Neural progenitor cell (in vitro differentiated cells): ENCODE results near the gene IL21. TPM values are rescaled to one million over a fixed set of nuclear protein-coding genes. Genes with fewer than 3 reads are reported as not detected.

ENCODE experiments used
- DNase-seq: peaks from one replicate; pipeline ENCODE4 v3.0.0-alpha.2; 2016; ENCODE audit warnings: low spot score
- H2AFZ ChIP-seq: fragments of 200-600 bp; sonication (generic); replicated peaks from 2 replicates; pipeline ENCODE4 v1.6.1; 2016; ENCODE audit warnings: antibody characterized with exemption
- H3F3A ChIP-seq: fragments of 200-600 bp; sonication (generic); 2 replicates; pipeline ENCODE4 v1.6.1; 2016; ENCODE audit warnings: antibody characterized with exemption, low read depth
- H3K27ac ChIP-seq: fragments of 200-600 bp; sonication (generic); 2 replicates; pipeline ENCODE4 v1.5.1; 2016; ENCODE audit warnings: mild to moderate bottlenecking
- H3K27me3 ChIP-seq: fragments of 200-600 bp; sonication (generic); 2 replicates; pipeline ENCODE4 v1.6.1; 2016; ENCODE audit warnings: mild to moderate bottlenecking, moderate library complexity
- H3K36me3 ChIP-seq: fragments of 200-600 bp; sonication (generic); 2 replicates; pipeline ENCODE4 v1.5.1; 2016
- H3K4me1 ChIP-seq: fragments of 200-600 bp; sonication (generic); 2 replicates; pipeline ENCODE4 v1.6.1; 2016; ENCODE audit warnings: mixed run types
- H3K4me2 ChIP-seq: fragments of 200-600 bp; sonication (generic); 2 replicates; pipeline ENCODE4 v1.6.1; 2016
- H3K4me3 ChIP-seq: fragments of 200-600 bp; sonication (generic); 2 replicates; pipeline ENCODE4 v1.5.1; 2016
- H3K79me2 ChIP-seq: fragments of 200-600 bp; sonication (generic); 2 replicates; pipeline ENCODE4 v1.6.1; 2016; ENCODE audit warnings: low read depth
- H3K9ac ChIP-seq: fragments of 200-600 bp; sonication (generic); 2 replicates; pipeline ENCODE4 v1.6.1; 2016
- H3K9me3 ChIP-seq: fragments of 200-600 bp; sonication (generic); 2 replicates; pipeline ENCODE4 v1.5.1; 2016; ENCODE audit warnings: low read depth
- H4K20me1 ChIP-seq: fragments of 200-600 bp; sonication (generic); 2 replicates; pipeline ENCODE4 v1.6.1; 2016; ENCODE audit warnings: low read depth
- H3K27ac Mint-ChIP-seq: 3 replicates; pipeline ENCODE4 v1.8.0; 2021; ENCODE audit warnings: mixed read lengths
- H3K27me3 Mint-ChIP-seq: 2 replicates; pipeline ENCODE4 v1.8.0; 2022; ENCODE audit warnings: low read depth, mild to moderate bottlenecking, inconsistent platforms, moderate library complexity, mixed read lengths; ENCODE audit not compliant: insufficient read depth
- H3K36me3 Mint-ChIP-seq: 3 replicates; pipeline ENCODE4 v1.8.0; 2021; ENCODE audit warnings: mixed read lengths
- H3K4me1 Mint-ChIP-seq: 3 replicates; pipeline ENCODE4 v1.8.0; 2021; ENCODE audit warnings: mixed read lengths
- H3K4me3 Mint-ChIP-seq: 3 replicates; pipeline ENCODE4 v1.8.0; 2021; ENCODE audit warnings: mild to moderate bottlenecking, moderate library complexity, mixed read lengths
- H3K9me3 Mint-ChIP-seq: 3 replicates; pipeline ENCODE4 v1.8.0; 2020; ENCODE audit warnings: mixed read lengths
- EZH2 ChIP-seq: fragments of 200-600 bp; sonication (generic); IDR thresholded peaks from 2 replicates; pipeline ENCODE4 v1.6.1; 2017; ENCODE audit warnings: antibody characterized with exemption, mild to moderate bottlenecking, moderate library complexity
- EZH2phosphoT487 ChIP-seq: fragments of 200-600 bp; sonication (generic); IDR thresholded peaks from 2 replicates; pipeline ENCODE4 v1.6.1; 2017; ENCODE audit warnings: antibody characterized with exemption
- total RNA-seq: library from RNA; depleted of rRNA; stranded (reverse); fragments of >200 nt; gene quantifications from 2 replicates; pipeline ENCODE4 v1.2.3, GENCODE V29; 2015; ENCODE audit warnings: low replicate concordance
- TF ChIP-seq, protein P1 (sequence below): fragments of 200-600 bp; sonication (generic); IDR thresholded peaks from 2 replicates; pipeline ENCODE4 v1.5.1; 2017; ENCODE audit warnings: antibody characterized with exemption, mild to moderate bottlenecking

Gene IL21
- total RNA-seq, 1 donor from 2014 or later: not detected

DNA sequence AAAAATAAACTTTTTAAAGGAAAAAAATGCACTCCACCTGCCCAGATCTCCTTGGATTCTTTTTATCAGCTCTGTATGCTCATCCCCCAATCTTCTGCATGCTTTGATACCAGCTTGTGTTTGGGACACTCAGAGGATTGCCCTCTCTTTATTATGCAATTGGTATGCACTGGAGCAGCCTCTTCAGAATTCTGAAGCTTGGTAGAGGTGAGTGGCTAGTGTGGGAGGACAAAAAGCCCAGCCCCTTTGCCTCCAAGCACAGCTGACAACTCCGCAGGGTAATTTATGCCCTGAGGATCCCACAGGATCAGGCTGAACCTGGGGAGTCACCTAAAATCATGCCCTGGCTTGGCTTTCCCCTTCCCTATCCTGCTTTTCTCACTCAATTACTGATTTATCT, 16.7 kb downstream of the IL21 start:
- no peak for TF ChIP-seq EZH2phosphoT487
- no peak for TF ChIP-seq EZH2
- TF ChIP-seq, protein P1, sequence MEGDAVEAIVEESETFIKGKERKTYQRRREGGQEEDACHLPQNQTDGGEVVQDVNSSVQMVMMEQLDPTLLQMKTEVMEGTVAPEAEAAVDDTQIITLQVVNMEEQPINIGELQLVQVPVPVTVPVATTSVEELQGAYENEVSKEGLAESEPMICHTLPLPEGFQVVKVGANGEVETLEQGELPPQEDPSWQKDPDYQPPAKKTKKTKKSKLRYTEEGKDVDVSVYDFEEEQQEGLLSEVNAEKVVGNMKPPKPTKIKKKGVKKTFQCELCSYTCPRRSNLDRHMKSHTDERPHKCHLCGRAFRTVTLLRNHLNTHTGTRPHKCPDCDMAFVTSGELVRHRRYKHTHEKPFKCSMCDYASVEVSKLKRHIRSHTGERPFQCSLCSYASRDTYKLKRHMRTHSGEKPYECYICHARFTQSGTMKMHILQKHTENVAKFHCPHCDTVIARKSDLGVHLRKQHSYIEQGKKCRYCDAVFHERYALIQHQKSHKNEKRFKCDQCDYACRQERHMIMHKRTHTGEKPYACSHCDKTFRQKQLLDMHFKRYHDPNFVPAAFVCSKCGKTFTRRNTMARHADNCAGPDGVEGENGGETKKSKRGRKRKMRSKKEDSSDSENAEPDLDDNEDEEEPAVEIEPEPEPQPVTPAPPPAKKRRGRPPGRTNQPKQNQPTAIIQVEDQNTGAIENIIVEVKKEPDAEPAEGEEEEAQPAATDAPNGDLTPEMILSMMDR: no peak
- H3K27me3 Mint-ChIP-seq: no peaks in the 10 kb centered on the region
- no peaks in the 10 kb centered on the region for H3F3A ChIP-seq
- no peak for DNase-seq
- H3K4me1 ChIP-seq: no peaks in the 10 kb centered on the region
- H3K9ac ChIP-seq: no peak overlapping the region
- H3K36me3 ChIP-seq: no peaks in the 10 kb centered on the region
- no peak overlapping the region for H3K4me3 Mint-ChIP-seq
- H4K20me1 ChIP-seq: no peaks in the 10 kb centered on the region
- H3K79me2 ChIP-seq: no peaks in the 10 kb centered on the region
- H3K36me3 Mint-ChIP-seq: no peaks in the 10 kb centered on the region
- no peaks in the 10 kb centered on the region for H3K4me1 Mint-ChIP-seq
- H3K9me3 ChIP-seq: no peaks in the 10 kb centered on the region
- no peak overlapping the region for H3K4me3 ChIP-seq
- no peaks in the 10 kb centered on the region for H3K27me3 ChIP-seq
- no peak overlapping the region for H3K27ac Mint-ChIP-seq
- no peaks in the 10 kb centered on the region for H3K9me3 Mint-ChIP-seq
- no peak overlapping the region for H3K4me2 ChIP-seq
- H2AFZ ChIP-seq: no peak overlapping the region
- no peak overlapping the region for H3K27ac ChIP-seq

DNA sequence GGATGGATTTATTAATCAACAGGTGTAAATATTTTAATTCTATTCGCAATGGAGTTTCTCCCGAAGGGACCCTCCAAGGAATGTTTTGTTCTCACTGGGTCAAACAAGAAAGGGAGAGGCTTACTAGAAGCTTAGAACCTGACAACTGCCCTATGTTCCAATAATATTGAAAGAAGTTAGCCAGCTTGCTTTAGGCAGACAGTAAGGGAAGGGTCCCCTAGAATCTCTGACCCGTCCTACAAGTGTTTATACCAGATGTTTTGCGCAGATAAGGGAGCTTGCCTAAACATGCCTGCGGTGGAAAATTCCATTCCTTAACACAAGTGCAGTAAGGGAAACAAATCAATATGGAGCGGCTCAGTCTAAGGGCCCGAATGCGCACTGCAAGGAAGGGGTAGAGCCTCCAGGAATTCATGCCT, 17.7 kb downstream of the IL21 start:
- H3K36me3 Mint-ChIP-seq: no peaks in the 10 kb centered on the region
- Histone ChIP-seq H3K9ac (no peak overlapping the region), H3K4me1 (no peaks in the 10 kb centered on the region), H2AFZ (peak overlapping the region; percentile 53), H3K27me3 (no peaks in the 10 kb centered on the region), H4K20me1 (no peaks in the 10 kb centered on the region), H3K36me3 (no peaks in the 10 kb centered on the region), H3K27ac (no peak overlapping the region), H3K4me2 (no peak overlapping the region), H3K9me3 (no peaks in the 10 kb centered on the region), H3K4me3 (no peak overlapping the region), H3F3A (no peaks in the 10 kb centered on the region), H3K79me2 (no peaks in the 10 kb centered on the region)
- H3K4me3 Mint-ChIP-seq: no peak overlapping the region
- H3K4me1 Mint-ChIP-seq: no peaks in the 10 kb centered on the region
- no peaks in the 10 kb centered on the region for H3K27me3 Mint-ChIP-seq
- H3K9me3 Mint-ChIP-seq: no peaks in the 10 kb centered on the region
- no peak for TF ChIP-seq EZH2phosphoT487
- TF ChIP-seq, protein P1: no peak
- TF ChIP-seq EZH2: no peak
- H3K27ac Mint-ChIP-seq: no peak overlapping the region
- no peak for DNase-seq

DNA sequence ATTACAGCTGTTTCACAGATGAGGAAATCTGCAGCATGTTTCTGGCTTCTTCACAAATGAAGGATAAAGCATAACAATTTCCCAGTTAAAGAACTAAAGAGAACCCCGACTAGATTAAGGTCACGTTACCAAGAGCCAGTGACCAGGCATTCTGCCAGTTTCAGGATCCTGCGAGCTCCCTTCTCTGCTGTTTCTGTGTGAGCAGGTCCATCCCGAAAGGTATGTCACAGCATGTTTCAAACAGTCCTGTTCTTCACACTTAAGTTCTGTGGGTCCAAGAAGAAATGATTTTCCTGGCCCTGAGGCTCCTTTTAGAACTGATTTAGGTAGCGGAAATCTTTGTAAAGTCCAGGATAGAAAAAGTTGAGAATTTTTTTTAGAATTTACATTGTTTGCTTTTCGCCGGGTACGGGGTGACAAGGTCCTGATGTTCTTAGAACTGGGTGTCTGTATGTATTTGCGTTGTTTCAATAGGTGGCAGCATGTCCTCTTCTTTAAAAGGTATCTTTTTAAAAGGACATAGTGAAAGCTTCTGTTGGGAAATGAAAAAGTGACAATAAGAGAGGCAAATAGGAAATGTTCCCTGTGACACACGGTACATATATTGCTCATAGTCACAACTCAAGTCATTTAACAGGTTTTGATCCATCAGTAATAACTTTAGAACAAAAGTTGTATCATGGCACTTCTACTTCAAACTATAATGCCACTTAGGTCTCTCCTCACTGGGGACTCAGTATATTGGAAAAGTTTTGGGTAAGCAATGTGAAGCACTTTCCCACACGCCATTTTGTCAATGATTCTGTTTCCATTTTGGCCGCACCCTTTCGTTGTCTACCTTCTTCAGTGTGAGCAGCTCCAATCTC, 18.4 kb downstream of the IL21 start:
- no peak overlapping the region for H3K4me2 ChIP-seq
- no peaks in the 10 kb centered on the region for H3K36me3 ChIP-seq
- peak; percentile 37 for DNase-seq
- Mint-ChIP-seq H3K27ac (no peak overlapping the region), H3K4me1 (no peaks in the 10 kb centered on the region), H3K27me3 (no peaks in the 10 kb centered on the region), H3K9me3 (no peaks in the 10 kb centered on the region), H3K4me3 (no peak overlapping the region), H3K36me3 (no peaks in the 10 kb centered on the region)
- no peak overlapping the region for H3K9ac ChIP-seq
- no peak overlapping the region for H3K27ac ChIP-seq
- no peaks in the 10 kb centered on the region for H3K27me3 ChIP-seq
- H3F3A ChIP-seq: no peaks in the 10 kb centered on the region
- H3K79me2 ChIP-seq: no peaks in the 10 kb centered on the region
- TF ChIP-seq, protein P1: peak; percentile 55
- TF ChIP-seq EZH2phosphoT487: no peak
- no peaks in the 10 kb centered on the region for H3K4me1 ChIP-seq
- H4K20me1 ChIP-seq: no peaks in the 10 kb centered on the region
- H2AFZ ChIP-seq: peak overlapping the region; percentile 86
- no peaks in the 10 kb centered on the region for H3K9me3 ChIP-seq
- H3K4me3 ChIP-seq: no peak overlapping the region
